HuH-7.5 (cell line): ENCODE results near the gene SRSF6.
"Not testable (repeated sequence)": the region's sequence is repeated elsewhere in the genome, so short reads cannot be mapped to it uniquely, and the experiment has no call there.

ENCODE experiments used
- DNase-seq: peaks from one replicate; pipeline ENCODE4 v3.0.0; 2011; ENCODE audit warnings: low spot score

Gene SRSF6

DNA sequence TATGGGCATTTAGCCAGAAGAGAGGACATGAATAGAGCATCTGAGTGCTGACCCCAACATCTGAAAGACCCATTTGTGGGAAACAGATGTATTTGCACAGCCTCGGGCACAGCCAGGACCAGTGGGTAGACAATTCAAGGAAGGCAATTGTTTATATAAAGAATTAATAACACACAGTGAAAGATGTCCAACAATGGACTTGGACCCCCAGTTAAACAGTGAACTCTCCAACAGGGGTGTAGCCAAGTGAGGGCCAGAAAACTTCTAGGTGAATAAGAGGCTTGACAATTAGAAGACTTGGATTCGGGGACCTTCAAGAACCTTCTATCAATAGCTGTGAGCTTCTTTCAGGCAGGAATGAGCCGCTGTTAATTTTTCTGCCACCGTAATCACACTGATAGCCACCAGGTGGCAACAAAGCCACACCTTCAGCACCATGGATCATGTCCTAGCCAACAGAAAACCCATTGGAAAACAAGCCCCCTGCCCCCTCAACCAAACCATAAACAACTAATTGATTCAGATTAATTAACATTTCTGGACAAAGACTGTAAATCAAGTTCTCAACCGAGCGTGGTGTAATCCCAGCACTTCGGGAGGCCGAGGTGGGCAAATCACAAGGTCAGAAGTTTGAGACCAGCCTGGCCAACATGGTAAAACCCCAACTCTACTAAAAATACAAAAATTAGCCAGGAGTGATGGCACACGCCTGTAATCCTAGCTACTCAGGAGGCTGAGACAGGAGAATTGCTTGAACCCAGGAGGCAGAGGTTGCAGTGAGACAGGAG, 8.8 kb upstream of the SRSF6 start:
- DNase-seq = peak; percentile 57

DNA sequence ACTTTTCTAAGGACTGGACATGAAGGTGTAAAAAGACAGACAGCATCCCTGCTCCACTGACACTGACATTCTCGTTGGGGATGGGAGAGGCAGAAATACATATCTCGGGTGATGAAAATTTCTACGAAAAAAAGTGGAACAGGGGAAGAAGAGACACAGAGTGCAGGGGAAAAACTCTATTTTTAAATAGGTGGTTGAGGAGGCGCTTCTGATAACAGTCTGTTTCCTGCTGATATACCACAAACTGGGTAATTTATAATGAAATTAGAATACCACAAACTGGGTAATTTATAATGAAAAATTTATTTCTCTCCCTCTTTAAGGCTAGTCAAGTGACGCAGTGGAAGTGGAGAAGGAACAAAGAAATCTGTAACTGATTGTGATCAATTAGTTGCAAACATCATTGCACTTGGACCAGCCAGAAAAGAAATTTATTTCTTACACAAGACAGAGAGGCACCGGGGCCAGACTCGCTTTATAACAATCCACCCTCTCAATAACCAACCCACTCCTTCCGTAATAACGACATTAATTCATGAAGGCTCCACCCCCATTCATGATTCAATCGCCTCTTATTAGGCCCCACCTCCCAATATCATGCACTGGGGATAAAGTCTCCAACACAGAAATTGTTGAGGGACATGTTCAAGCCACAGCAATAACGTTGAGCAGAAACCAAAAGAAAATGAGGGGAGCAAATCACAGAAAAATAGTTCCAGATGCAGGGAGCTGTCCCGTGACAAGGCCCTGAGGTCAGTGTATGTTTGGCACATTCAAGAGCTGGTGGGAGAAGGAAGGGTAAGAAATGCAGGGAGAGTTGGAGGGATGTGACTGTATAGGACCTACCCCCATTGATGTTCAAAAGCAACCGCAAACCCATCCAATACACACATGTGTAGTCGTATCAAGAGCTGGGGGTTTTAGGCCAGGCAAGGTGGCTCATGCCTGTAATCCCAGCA, 6.6 kb upstream of the SRSF6 start:
- no peak for DNase-seq

DNA sequence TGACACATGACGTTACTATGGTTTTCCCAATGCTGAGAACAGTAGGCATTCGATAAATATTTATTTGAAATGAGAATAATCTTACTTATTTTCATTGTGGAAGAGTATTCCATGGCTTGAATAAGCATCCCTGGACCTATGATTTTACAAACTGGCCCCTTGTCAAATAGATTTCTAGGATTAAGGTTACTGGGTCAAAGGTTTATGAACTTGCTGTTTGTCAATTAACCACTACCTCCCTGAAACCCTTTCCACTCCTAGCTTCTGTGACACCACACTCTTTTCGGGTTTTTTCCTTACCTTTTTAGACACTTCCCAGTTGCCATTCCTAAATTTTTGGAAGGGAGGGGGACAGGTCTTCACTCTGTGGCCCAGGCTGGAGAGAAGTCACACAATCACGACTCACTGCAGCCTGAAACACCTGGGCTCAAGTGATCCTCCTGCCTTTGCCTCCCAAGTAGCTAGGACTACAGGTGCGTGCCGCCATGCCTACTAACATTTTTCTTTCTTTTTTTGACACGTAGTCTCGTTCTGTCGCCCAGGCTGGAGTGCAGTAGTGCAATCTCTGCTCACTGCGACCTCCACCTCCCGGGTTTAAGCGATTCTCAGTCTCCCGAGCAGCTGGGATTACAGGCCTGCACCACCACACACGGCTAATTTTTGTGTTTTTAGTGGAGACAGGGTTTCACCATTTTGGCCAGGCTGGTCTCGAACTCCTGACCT, 5.1 kb upstream of the SRSF6 start:
- DNase-seq = no peak

DNA sequence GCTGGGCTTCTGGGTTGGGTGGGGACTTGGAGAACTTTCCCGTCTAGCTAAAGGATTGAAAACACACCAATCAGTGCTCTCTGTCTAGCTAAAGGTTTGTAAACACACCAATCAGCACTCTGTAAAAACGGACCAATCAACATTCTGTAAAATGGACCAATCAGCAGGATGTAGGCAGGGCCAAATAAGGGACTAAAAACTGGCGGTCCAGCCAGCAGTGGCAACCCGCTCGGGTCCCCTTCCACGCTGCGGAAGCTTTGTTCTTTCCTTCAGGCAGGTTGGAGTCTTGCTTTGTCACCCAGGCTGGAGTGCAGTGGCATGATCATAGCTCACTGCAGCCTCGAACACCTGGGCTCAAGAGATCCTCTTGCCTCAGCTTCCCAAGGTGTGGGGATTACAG, 1.4 kb upstream of the SRSF6 start:
- not testable (repeated sequence) for DNase-seq

DNA sequence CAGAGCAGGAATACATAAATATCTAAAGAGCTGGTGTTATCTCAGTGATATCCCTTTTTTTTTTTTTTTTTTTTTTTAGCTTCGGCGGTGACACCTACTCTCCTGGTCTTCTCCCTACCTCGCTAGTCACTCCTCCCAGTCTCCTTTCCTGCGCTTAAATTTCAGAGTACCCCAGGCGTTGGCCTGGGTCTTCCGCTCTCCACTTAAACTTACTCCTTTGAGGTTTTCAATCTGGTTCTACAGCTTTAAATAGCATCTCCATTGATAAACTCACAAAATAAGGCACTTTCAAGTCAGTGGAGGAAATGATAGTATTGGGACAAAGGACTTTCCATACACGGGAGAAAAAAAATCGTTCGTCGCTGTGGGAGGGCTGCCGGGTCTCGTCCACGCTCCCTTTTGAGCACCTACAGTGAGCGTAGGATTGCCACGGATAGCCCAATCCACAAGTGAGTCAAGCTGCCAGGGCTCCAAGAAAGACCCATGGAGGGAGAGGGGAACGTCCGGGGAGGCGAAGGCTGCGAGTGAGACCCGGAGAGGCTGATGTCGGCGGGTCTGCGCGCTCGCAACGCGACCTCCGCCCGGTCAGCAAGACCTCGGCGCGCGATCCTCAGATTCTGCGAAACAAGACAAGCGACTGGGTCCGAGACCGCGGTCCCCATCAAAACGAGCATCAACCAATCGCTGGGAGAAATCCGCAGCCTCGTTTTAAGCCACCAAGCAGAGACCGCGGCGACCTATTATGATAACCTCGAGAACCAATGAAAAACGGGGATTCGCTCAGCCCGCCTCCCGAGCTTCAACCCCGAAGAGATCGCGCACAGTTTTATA, 672 bp upstream of the SRSF6 start:
- DNase-seq = peak; percentile 91

DNA sequence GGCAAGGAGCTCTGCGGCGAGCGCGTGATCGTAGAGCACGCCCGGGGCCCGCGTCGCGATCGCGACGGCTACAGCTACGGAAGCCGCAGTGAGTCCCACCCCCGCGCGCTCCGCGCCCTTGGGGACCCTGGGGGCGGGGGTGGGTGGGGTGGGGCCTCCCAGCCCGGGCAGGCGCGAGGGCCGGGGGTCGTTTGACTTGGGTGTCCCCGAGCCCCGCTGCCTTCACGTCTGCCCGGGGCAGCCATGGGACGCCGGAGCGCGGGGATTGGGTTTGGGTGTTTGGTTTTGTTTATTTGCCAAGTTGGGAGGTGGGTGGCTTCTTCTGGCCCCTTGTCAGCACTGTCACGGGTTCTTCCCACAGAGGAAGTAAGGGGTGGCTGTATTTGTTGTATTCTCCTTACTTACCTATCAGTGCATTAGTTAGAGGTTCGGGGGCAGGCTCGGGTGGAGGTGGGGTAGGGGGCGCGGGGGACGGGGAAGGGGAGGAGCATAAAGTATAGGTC, 777 bp downstream of the SRSF6 start:
- no peak for DNase-seq

DNA sequence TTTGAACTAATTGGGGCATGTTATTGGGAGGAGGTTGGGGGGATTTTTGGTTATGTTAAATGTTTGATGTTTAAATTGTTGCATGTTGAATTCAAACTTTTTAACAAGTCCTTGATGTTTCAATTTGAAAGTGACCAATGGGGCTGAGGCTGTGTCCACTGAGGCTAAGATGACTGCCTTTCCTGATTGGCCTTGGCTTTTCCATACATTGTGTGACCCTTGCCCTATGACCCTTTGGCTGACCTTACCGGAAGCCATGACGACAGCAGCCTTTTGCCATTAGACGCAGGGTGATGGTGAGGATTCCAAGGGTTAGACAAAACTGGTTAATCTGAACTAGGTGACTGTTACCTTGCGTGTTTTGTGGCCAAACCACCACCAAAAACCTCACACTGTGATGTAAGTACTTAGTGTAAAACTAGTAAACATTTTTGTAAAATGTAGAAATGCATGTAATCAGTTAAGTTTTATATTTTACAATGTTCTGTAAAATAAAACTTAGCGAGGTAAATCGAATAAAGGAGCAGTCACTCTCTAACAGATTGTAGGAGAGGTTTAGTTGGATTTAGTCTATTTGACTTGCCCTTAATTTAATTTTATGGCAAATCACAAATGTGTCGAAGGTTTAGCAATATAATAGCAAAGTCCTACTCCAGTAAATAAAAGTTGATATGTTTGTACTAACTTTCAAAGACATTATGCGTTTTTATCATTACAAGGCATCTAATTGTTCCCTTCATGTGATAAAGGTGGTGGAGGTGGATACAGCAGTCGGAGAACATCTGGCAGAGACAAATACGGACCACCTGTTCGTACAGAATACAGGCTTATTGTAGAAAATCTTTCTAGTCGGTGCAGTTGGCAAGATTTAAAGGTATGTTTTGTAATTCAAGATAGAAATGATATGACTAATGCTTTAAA, 1.6 kb downstream of the SRSF6 start:
- no peak for DNase-seq

DNA sequence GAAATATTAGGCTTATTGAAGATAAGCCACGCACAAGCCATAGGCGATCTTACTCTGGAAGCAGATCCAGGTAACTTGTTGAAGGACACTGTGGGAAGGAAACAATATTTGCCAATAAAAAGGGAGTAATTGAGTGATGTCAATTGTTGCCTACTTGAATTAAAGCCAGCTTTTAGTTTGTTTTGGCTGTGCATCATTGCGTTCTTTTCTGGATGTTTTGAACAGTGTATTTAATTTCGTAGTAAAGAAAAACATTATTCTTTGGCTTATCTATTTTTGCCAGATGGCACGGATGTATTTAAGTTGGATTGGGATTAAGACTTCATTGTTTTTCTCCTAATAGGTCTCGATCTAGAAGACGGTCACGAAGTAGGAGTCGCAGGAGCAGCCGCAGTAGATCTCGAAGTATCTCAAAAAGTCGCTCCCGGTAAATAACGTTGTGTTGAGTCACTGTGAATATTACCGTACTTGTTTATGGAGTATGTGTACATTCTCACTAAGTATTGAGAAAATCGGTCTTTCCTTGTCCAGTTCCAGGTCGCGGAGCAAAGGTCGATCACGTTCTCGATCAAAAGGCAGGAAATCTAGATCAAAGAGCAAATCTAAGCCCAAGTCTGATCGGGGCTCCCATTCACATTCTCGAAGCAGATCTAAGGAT, 2.6 kb downstream of the SRSF6 start:
- DNase-seq = no peak

DNA sequence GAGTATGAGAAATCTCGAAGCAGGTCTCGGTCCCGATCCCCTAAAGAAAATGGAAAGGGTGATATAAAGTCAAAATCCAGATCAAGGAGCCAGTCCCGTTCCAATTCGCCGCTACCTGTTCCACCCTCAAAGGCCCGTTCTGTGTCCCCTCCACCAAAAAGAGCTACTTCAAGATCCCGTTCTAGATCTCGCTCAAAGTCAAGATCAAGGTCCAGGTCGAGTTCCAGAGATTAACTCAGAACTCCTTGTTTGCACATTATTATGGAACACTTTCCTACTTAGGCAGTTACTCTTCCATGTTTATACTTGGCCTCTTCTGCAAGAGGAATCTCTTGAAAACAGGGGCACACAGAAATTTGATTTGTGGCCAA, 3.1 kb downstream of the SRSF6 start:
- DNase-seq = no peak

DNA sequence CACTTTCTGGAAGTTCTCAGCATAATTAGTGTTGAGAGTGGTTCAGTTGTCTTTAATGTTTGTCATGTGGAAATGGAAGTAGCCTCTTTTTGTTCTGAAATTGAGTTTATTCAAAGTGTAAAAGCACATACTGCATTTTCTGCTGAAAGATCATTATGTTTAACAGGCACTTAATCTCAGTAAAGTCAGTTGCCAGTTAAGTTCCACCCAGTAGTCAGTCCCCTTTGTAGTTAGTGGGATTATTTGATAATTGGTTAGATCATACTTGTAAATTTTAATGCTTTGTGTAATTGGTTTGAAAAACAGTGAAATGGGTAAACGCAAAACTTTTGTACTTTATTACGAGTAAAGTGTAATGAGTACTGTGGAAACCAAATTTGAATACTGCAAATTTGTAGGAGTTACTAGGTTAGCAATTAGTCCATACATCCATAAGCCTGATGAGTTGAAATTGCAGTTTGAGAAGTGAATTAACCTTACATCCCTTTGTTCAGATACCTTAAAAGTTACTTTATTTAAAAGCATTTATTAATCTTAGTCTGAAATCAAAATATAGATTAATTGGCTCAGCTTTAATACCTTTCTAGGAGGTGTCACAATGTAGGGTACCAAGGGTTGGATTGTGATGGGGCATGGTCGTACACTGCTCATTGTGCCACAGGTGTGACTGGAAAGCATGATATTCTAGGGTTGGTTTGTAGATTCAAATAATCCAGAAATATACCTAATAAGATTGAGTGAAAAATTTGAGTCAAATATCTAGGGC, 4.4 kb downstream of the SRSF6 start:
- DNase-seq = no peak

DNA sequence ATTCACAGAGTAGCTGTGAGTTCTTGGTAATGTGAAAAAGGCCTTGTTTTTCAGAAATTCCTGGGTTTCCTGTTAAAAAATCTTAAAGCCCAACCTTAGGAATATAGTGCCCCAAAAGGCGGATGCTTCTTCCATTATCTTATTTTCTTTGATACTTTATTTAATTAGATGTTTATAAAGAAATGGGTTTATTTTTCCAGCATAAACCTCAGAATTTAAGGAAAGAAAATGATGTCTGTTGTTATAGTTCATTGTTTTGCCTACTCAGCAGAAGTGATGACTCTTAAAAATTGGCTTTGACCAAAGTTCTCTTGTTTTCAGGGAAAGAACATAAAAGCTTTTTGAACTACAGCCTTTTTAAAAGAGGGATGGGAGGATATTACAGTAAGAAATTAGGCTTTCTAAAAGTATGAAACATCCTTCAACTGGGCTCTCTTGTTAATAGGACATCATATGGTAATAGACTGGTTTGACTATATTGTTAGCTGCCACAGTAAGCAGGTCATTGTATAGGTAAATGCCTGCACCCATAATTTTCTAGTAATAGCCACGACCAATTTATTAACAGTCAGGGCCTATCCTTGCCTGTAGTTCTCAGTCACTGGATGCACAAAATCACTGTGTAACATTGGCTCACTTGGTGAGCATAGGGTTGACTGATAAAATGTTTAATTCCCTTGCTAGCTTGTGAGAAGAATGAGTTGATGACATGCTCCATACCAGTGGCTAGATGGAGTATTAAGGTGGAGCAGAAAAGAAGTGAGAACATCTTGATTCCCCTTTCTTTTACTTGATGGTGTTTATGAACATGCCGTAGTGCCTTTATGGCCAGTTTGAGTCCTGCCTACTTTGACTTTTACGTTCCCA, 5.2 kb downstream of the SRSF6 start:
- no peak for DNase-seq

DNA sequence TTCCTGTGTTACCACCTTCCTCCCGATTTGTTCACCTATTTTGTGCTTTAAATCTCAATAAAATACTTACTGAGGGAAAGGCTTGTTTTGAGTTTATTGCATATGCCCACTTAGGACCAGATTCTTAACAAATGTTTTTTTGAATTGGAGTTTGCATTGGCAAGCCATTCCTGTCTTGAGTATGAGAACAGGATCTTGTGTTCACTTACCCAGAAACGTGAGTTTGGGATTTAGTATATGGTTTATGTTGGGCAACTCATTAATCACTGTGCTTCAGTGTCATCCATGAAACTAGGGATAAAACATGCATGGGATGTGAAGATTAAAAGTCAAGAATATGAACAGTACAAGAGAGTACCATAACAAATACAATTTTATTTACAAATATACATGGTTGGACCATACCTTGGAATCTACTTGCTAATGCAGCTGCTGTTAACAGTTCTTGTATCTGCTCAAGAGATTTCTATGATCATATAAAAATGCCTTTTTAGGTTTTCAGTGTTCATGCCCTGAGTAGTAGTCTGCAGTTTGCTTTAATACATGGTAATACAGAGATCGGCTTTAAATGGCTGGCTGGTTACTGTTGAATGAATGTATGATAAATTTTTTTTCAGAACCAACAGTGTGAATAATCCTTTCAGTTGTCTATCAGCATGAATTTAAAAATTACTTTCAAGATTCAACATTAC, 6.0 kb downstream of the SRSF6 start:
- no peak for DNase-seq

DNA sequence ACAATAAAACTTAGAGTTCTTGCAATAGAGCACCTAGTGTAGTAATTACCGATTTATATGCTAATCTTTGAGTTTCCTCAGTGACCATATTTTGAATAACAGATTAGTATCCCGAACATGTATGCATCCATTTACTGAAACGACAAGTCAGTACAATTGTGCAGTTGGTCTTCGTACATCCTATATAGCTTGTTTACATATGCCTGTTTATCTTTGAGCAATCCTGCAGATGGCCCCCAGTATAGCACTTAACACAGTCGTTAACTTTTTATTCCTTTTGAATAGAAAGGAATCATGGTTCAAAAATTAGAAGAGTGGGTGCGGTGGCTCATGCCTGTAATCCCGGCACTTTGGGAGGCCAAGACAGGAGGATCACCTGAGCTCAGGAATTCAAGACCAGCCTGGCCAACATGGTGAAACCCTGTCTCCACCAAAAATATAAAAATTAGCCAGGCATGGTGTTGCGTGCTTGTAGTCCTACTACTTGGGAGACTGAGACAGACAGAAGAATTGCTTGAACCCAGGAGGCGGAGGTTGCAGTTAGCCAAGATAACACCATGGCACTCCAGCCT, 6.6 kb downstream of the SRSF6 start:
- no peak for DNase-seq

DNA sequence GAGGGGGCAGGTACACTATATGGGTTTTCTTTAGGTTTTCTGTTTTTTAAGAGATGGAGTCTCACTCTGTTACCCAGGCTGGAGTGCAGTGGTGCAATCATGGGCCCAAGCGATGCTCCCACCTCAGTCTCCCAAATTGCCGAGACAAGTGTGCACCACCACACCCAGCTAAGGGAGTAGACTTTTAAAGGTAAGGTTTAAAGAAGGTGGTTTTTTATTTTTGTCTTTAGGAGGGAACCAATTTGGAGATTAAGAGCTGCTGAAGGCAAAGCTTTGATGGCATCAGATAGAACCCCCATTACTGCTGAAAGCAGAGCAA, 7.9 kb downstream of the SRSF6 start:
- DNase-seq = no peak

DNA sequence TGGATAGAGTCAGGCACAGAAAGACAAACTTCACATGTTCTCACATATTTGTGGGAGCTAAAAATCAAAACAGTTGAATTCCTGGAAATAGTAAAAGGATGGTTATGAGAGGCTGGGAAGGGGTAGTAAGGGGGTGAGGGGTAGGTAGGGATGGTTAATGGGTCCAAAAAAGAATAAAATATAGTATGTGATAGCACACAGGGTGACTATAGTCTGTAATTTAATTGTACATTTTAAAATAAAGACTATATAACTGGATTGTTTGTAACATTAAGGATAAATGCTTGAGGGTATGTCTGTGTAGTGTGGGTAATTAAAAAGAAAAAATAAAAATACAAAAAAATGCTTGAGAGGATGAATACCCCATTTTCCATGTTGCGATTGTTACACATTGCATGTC, 9.9 kb downstream of the SRSF6 start:
- DNase-seq = no peak

DNA sequence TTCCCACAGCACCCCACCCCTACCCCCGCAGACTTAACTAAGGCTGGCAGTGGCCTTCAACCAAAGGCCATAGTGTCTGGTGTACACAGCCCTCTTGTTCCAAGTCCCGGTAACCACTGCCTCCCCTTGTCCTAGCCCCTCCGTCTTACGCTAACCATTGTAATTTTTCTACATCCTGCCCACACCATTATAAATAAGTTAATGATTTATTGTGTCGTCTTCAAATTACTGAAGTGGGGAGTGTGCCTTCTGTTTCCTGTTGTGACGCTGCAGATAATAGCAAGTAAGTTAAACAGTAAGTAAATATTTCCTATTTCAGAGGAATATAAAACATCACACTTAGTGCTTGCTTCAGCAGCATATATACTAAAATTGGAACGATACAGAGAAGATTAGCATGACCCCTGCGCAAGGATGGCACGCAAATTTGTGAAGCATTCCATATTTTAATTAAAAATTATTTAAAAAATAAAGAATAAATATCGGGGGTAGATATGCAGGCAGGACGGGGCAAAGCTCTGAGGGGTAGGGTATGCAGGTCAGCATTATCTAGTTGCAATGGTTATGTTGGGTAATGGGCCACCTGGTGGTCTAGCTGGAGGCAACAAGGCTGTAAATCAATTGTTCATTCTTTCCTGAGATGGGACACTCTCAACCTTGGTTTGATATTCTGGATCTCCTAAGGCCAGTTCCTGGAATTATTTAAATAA, 15.1 kb downstream of the SRSF6 start:
- no peak for DNase-seq

DNA sequence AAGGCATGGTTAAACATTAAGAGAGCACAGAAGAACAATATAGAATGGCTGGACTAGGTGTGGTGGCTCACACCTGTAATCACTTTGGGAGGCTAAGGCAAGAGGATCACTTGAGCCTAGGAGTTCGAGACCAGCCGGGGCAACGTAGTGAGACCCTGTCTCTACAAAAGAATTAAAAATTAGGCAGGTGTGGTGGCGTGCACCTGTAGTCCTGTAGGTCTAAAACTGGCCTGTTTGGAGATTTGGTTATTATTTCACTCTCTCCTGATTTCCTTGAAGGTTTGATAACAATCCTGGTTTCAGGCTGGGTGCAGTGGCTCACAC, 15.6 kb downstream of the SRSF6 start:
- DNase-seq = no peak
